Natural killer cell (primary cell): ENCODE results near the gene STK39. TPM values are rescaled to one million over a fixed set of nuclear protein-coding genes. Genes with fewer than 3 reads are reported as not detected.
A peak's percentile ranks its signal among the peaks of the same experiment; 100 is the strongest.

Experiments used
- ATAC-seq, 3 donors: fragments of 150-1000 bp in 2 of 3; fragments of 200-7000 bp in 1 of 3; cut with Tn5 transposase; 1 replicate in 1 of 3; 2 replicates in 2 of 3; pipeline ENCODE4 v1.10.0; 2021; ENCODE audit warnings: mild to moderate bottlenecking in 2 of 3, moderate library complexity in 2 of 3
- DNase-seq, 2 donors: peaks; one replicate each; pipeline versions ENCODE4 v3.0.0 to v3.0.0-alpha.2; 2013 to 2021; ENCODE audit warnings: mixed read lengths in 1 of 2
- H3K27ac ChIP-seq: one replicate; pipeline ENCODE4 v1.5.1; 2013; ENCODE audit warnings: mild to moderate bottlenecking, low read length
- H3K27me3 ChIP-seq: one replicate; pipeline ENCODE4 v1.6.1; 2013; ENCODE audit warnings: low read length; ENCODE audit not compliant: control insufficient read depth, insufficient read depth
- H3K36me3 ChIP-seq: one replicate; pipeline ENCODE4 v1.6.1; 2013; ENCODE audit warnings: low read length; ENCODE audit not compliant: control insufficient read depth, insufficient read depth
- H3K4me1 ChIP-seq: one replicate; pipeline ENCODE4 v1.6.1; 2013; ENCODE audit warnings: low read length; ENCODE audit not compliant: control insufficient read depth, insufficient read depth
- H3K4me3 ChIP-seq: one replicate; pipeline ENCODE4 v1.5.1; 2013; ENCODE audit warnings: low read length
- H3K9me3 ChIP-seq: one replicate; pipeline ENCODE4 v1.6.1; 2013; ENCODE audit warnings: low read length; ENCODE audit not compliant: control insufficient read depth, insufficient read depth
- H3K27ac Mint-ChIP-seq, 2 donors: one replicate each; pipeline ENCODE4 v1.8.0; 2022; ENCODE audit warnings: mild to moderate bottlenecking in 2 of 2, mixed read lengths in 2 of 2, moderate library complexity in 1 of 2
- H3K27me3 Mint-ChIP-seq, 2 donors: one replicate each; pipeline ENCODE4 v1.8.0; 2022; ENCODE audit warnings: low read depth in 2 of 2, mixed read lengths in 2 of 2
- H3K36me3 Mint-ChIP-seq: one replicate; pipeline ENCODE4 v1.8.0; 2022; ENCODE audit warnings: mixed read lengths
- H3K4me1 Mint-ChIP-seq, 2 donors: one replicate each; pipeline ENCODE4 v1.8.0; 2022; ENCODE audit warnings: mixed read lengths in 2 of 2
- H3K4me3 Mint-ChIP-seq: one replicate; pipeline ENCODE4 v1.8.0; 2022; ENCODE audit warnings: mild to moderate bottlenecking, moderate library complexity, mixed read lengths
- H3K9me3 Mint-ChIP-seq, 2 donors: one replicate each; pipeline ENCODE4 v1.8.0; 2022; ENCODE audit warnings: mixed read lengths in 2 of 2
- CTCF ChIP-seq: fragments of 200-600 bp; IDR thresholded peaks from one replicate; pipeline ENCODE4 v1.8.0; 2022; ENCODE audit warnings: antibody characterized with exemption
- WGBS: methylation state at CpG from one replicate; pipeline ENCODE4 v1.1.7; 2013; ENCODE audit warnings: missing lambda C conversion rate; ENCODE audit not compliant: insufficient coverage; 5-methylcytosine and 5-hydroxymethylcytosine counted together
- intact Hi-C: fragments of 100-400 bp; cut with micrococcal nuclease; formaldehyde crosslinking; loops from one replicate; pipeline ENCODE4 v1.14.2; 2022
- total RNA-seq, 4 donors: library from RNA; stranded (reverse); fragments of 120-200 nt in 1 of 4; gene quantifications; one replicate each; pipeline versions ENCODE4 v1.2.3 to v1.2.4, GENCODE V29; 2013 to 2022

The STK39 gene
- total RNA-seq, 3 donors from 2014 or later (not counting 1 experiment from before 2014, with no cell fraction given), result 53.3 to 79.3 (median 66.6) TPM

GRCh38 chr2:168116448-168116847, 130.9 kb downstream of the STK39 start:
- Mint-ChIP-seq H3K27ac (no peak overlapping the region), H3K27me3 (no peaks in the 10 kb centered on the region), H3K4me3 (no peak overlapping the region), H3K9me3 (no peaks in the 10 kb centered on the region), H3K4me1 (peaks cover 24 to 27% of the 10 kb centered on the region in 2 donors), H3K36me3 (peaks cover 4% of the 10 kb centered on the region)
- TF ChIP-seq CTCF, result no peak
- Histone ChIP-seq H3K4me1 (peaks cover 6% of the 10 kb centered on the region), H3K9me3 (no peaks in the 10 kb centered on the region), H3K4me3 (no peak overlapping the region), H3K27ac (no peak overlapping the region), H3K27me3 (no peaks in the 10 kb centered on the region), H3K36me3 (peaks cover 40% of the 10 kb centered on the region)
- no peak for ATAC-seq
- no peak for DNase-seq
- intact Hi-C loops, result loop anchor here (10.0 kb wide), 1 partner anchor 132 kb away; no protein-coding TSS in a partner anchor
- 93% methylated on average over 2 of the region's 2 CpGs for WGBS

- no peak overlapping the region for H3K4me3 ChIP-seq
- no peaks in the 10 kb centered on the region for H3K27me3 Mint-ChIP-seq
- WGBS, result 89% methylated on average over 7 of the region's 7 CpGs
- H3K27ac Mint-ChIP-seq, result no peak overlapping the region
- no peak for DNase-seq
- no peak for TF ChIP-seq CTCF
- H3K4me3 Mint-ChIP-seq, result no peak overlapping the region
- H3K9me3 ChIP-seq, result no peaks in the 10 kb centered on the region
- no peak overlapping the region for H3K27ac ChIP-seq
- no peak for ATAC-seq
- H3K27me3 ChIP-seq, result no peaks in the 10 kb centered on the region
- H3K9me3 Mint-ChIP-seq, result no peaks in the 10 kb centered on the region
- H3K36me3 Mint-ChIP-seq, result peaks cover 10% of the 10 kb centered on the region
- peaks cover 6% of the 10 kb centered on the region for H3K4me1 ChIP-seq
- peaks cover 27 to 29% of the 10 kb centered on the region in 2 donors for H3K4me1 Mint-ChIP-seq
- intact Hi-C loops, result loop anchor here (10.0 kb wide), 1 partner anchor 130 kb away; no protein-coding TSS in a partner anchor
- H3K36me3 ChIP-seq, result peaks cover 32% of the 10 kb centered on the region
Observed at GRCh38 chr2:168114619-168115018, 132.8 kb downstream of the STK39 start.

GRCh38 chr2:168114040-168114439, 133.4 kb downstream of the STK39 start:
- no peak for DNase-seq
- Mint-ChIP-seq H3K9me3 (no peaks in the 10 kb centered on the region), H3K27ac (peak overlapping the region in 1 of 2 donors; percentile 1), H3K27me3 (no peaks in the 10 kb centered on the region), H3K4me1 (peaks cover 29 to 30% of the 10 kb centered on the region in 2 donors), H3K36me3 (peaks cover 10% of the 10 kb centered on the region), H3K4me3 (no peak overlapping the region)
- intact Hi-C loops, result loop anchor here (10.0 kb wide), 1 partner anchor 129 kb away; no protein-coding TSS in a partner anchor
- no CpG with 5 or more reads among the region's 2 CpGs for WGBS
- Histone ChIP-seq H3K4me1 (peaks cover 6% of the 10 kb centered on the region), H3K27me3 (no peaks in the 10 kb centered on the region), H3K9me3 (no peaks in the 10 kb centered on the region), H3K27ac (no peak overlapping the region), H3K4me3 (no peak overlapping the region), H3K36me3 (peaks cover 32% of the 10 kb centered on the region)
- no peak for ATAC-seq
- no peak for TF ChIP-seq CTCF

- Mint-ChIP-seq H3K27me3 (no peaks in the 10 kb centered on the region), H3K27ac (peak overlapping the region in 1 of 2 donors; percentile 57), H3K4me3 (no peak overlapping the region), H3K36me3 (peaks cover 10% of the 10 kb centered on the region), H3K9me3 (no peaks in the 10 kb centered on the region), H3K4me1 (peaks cover 27 to 31% of the 10 kb centered on the region in 2 donors)
- intact Hi-C loops, result no loop called here
- no peak for ATAC-seq
- H3K4me3 ChIP-seq, result no peak overlapping the region
- peaks cover 18% of the 10 kb centered on the region for H3K36me3 ChIP-seq
- TF ChIP-seq CTCF, result no peak
- no peaks in the 10 kb centered on the region for H3K9me3 ChIP-seq
- no peaks in the 10 kb centered on the region for H3K4me1 ChIP-seq
- no peak overlapping the region for H3K27ac ChIP-seq
- no peaks in the 10 kb centered on the region for H3K27me3 ChIP-seq
- WGBS, result 71% methylated on average over 1 of the region's 2 CpGs
- DNase-seq, result no peak
Observed at GRCh38 chr2:168107322-168107721, 140.1 kb downstream of the STK39 start.
